Peyer's patch (tissue), 4 donors: ENCODE measurements around the gene CRYM. TPM values are rescaled to one million over a fixed set of nuclear protein-coding genes. Genes with fewer than 3 reads are reported as not detected.
"Not testable (repeated sequence)": the region's sequence is repeated elsewhere in the genome, so short reads cannot be mapped to it uniquely, and the experiment has no call there.

Source experiments
- DNase-seq, 3 donors: peaks; one replicate each; pipeline ENCODE4 v3.0.0-alpha.2; 2017 to 2019
- H3K27ac ChIP-seq, 4 donors: fragments of 200-600 bp; sonication (generic); one replicate each; pipeline ENCODE4 v1.5.1; 2016 to 2019
- H3K27me3 ChIP-seq, 2 donors: fragments of 200-600 bp; sonication (generic); one replicate each; pipeline ENCODE4 v1.5.1; 2019
- H3K36me3 ChIP-seq, 3 donors: fragments of 200-600 bp; sonication (generic); one replicate each; pipeline ENCODE4 v1.5.1; 2016 to 2019
- H3K4me1 ChIP-seq, 4 donors: fragments of 200-600 bp; sonication (generic); one replicate each; pipeline ENCODE4 v1.5.1; 2016 to 2019
- H3K4me3 ChIP-seq, 4 donors: fragments of 200-600 bp; sonication (generic); 1 replicate in 3 of 4; 2 replicates in 1 of 4; pipeline ENCODE4 v1.5.1; 2016 to 2019; ENCODE audit warnings: mild to moderate bottlenecking in 1 of 4
- H3K9me3 ChIP-seq, 4 donors: fragments of 200-600 bp; sonication (generic); one replicate each; pipeline ENCODE4 v1.5.1; 2016 to 2019; ENCODE audit warnings: mild to moderate bottlenecking in 1 of 4
- CTCF ChIP-seq, 6 experiments: fragments of 450-650 bp in 4 of 6; fragments of 200-600 bp in 2 of 6; sonication (generic) in 1 of 6; IDR thresholded peaks; one replicate each; pipeline ENCODE4 v1.5.1; 2017 to 2019; ENCODE audit warnings: antibody characterized with exemption in 6 of 6, mild to moderate bottlenecking in 3 of 6, moderate library complexity in 1 of 6
- POLR2A ChIP-seq, 2 donors: fragments of 450-650 bp; IDR thresholded peaks; one replicate each; pipeline ENCODE4 v1.5.1; 2017; ENCODE audit warnings: antibody characterized with exemption in 2 of 2, mild to moderate bottlenecking in 2 of 2, moderate library complexity in 2 of 2
- total RNA-seq, 4 donors: library from RNA; depleted of rRNA; stranded (reverse); fragments of >200 nt; gene quantifications; one replicate each; pipeline ENCODE4 v1.1.0, GENCODE V29; 2016

Gene CRYM
- total RNA-seq, 4 donors from 2014 or later: 6.4 to 11.6 (median 9.1) TPM; not detected in 1

- H3K4me3 ChIP-seq: no peak overlapping the region
- H3K4me1 ChIP-seq: peaks cover 3 to 28% (median 10%) of the 10 kb centered on the region in 4 donors
- peak overlapping the region in 2 of 4 donors; percentile 54 to 62 for H3K27ac ChIP-seq
- TF ChIP-seq CTCF (IDR thresholded peaks at IDR 0.05) (no peak), POLR2A (IDR thresholded peaks at IDR 0.05) (no peak)
- no peaks in the 10 kb centered on the region for H3K27me3 ChIP-seq
- H3K36me3 ChIP-seq: no peaks in the 10 kb centered on the region
- DNase-seq: peak in 2 of 3 donors; percentile 77 to 86
- peaks cover 0 to 4% (median 0%) of the 10 kb centered on the region in 4 donors for H3K9me3 ChIP-seq
These were observed 17.0 kb downstream of the CRYM start for GRCh38 chr16:21260870-21261791.

GRCh38 chr16:21257284-21257683, 20.8 kb downstream of the CRYM start:
- no peak overlapping the region for H3K4me3 ChIP-seq
- TF ChIP-seq POLR2A (IDR thresholded peaks at IDR 0.05): no peak
- TF ChIP-seq CTCF (IDR thresholded peaks at IDR 0.05): no peak

GRCh38 chr16:21256636-21257035, 21.5 kb downstream of the CRYM start:
- Histone ChIP-seq H3K27ac (no peak overlapping the region), H3K36me3 (peaks cover 0 to 20% (median 0%) of the 10 kb centered on the region in 3 donors), H3K9me3 (no peaks in the 10 kb centered on the region), H3K27me3 (no peaks in the 10 kb centered on the region), H3K4me1 (peaks cover 0 to 7% (median under 1%) of the 10 kb centered on the region in 4 donors), H3K4me3 (no peak overlapping the region)
- TF ChIP-seq POLR2A (IDR thresholded peaks at IDR 0.05) (no peak), CTCF (IDR thresholded peaks at IDR 0.05) (no peak)
- no peak for DNase-seq

More at GRCh38 chr16:21257284-21257683, 20.8 kb downstream of the CRYM start:
- DNase-seq: no peak
- Histone ChIP-seq H3K27ac (no peak overlapping the region), H3K4me1 (peaks cover 0 to 13% (median 1%) of the 10 kb centered on the region in 4 donors), H3K27me3 (no peaks in the 10 kb centered on the region), H3K36me3 (peaks cover 0 to 13% (median 0%) of the 10 kb centered on the region in 3 donors), H3K9me3 (no peaks in the 10 kb centered on the region)

GRCh38 chr16:21253470-21253869, 24.6 kb downstream of the CRYM start:
- no peaks in the 10 kb centered on the region for H3K4me1 ChIP-seq
- H3K27ac ChIP-seq: no peak overlapping the region
- H3K27me3 ChIP-seq: no peaks in the 10 kb centered on the region
- no peak for DNase-seq
- H3K9me3 ChIP-seq: no peaks in the 10 kb centered on the region
- H3K4me3 ChIP-seq: no peak overlapping the region
- TF ChIP-seq POLR2A (IDR thresholded peaks at IDR 0.05): no peak
- TF ChIP-seq CTCF (IDR thresholded peaks at IDR 0.05): no peak
- H3K36me3 ChIP-seq: peaks cover 0 to 42% (median 0%) of the 10 kb centered on the region in 3 donors

GRCh38 chr16:21250072-21250923, 27.8 kb downstream of the CRYM start:
- peaks cover 0 to 46% (median 0%) of the 10 kb centered on the region in 3 donors for H3K36me3 ChIP-seq
- H3K4me3 ChIP-seq: no peak overlapping the region
- H3K27me3 ChIP-seq: no peaks in the 10 kb centered on the region
- DNase-seq: no peak
- no peaks in the 10 kb centered on the region for H3K4me1 ChIP-seq
- H3K27ac ChIP-seq: no peak overlapping the region
- H3K9me3 ChIP-seq: no peaks in the 10 kb centered on the region
- TF ChIP-seq POLR2A (IDR thresholded peaks at IDR 0.05) (no peak), CTCF (IDR thresholded peaks at IDR 0.05) (no peak)

GRCh38 chr16:21248179-21248578, 29.9 kb downstream of the CRYM start:
- DNase-seq, H3K4me3 ChIP-seq: not testable (repeated sequence)

More at GRCh38 chr16:21248179-21248578, 29.9 kb downstream of the CRYM start:
- not testable (repeated sequence) for H3K9me3 ChIP-seq, H3K4me1 ChIP-seq, H3K27ac ChIP-seq, H3K27me3 ChIP-seq
- H3K36me3 ChIP-seq: peaks cover 0 to 36% (median 0%) of the 10 kb centered on the region in 3 donors
